ENCODE data around the gene DCT. TPM values are rescaled to one million over a fixed set of nuclear protein-coding genes. Genes with fewer than 3 reads are reported as not detected.

Gene DCT
- total and polyA plus RNA-seq, 10 donors, result 0.02 to 0.77 (median 0.19) TPM; not detected in 2

DNA sequence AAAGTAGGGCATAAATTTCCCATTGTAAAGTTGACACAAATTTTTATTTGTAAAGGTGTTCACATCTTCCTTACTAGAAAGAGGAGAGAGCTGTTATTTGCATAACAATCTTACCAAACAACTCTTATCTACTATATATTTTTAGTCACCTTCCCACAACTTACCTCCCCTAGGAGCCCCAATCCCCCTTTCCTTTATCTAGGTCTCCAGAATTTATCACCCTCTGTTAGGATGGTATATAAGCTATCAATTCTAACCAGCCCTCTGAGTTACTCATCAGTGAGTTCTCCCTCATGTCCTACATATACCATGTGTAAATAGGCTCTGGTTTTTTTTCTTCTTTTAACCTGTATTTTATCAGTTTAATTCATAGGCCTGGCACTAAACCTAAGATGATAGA lies 62.2 kb downstream of the DCT start:
- peaks cover 0 to 31% (median 12%) of the 10 kb centered on the region in 8 donors for H3K9me3 ChIP-seq
- TF ChIP-seq POLR2AphosphoS5 (IDR thresholded peaks at IDR 0.05) (no peak), CTCF (IDR thresholded peaks at IDR 0.05 in 8 of 11, conservative IDR thresholded peaks at IDR 0.05 in 3 of 11) (no peak), POLR2A (IDR thresholded peaks at IDR 0.05) (no peak)
- peaks cover 0 to 2% (median 0%) of the 10 kb centered on the region in 7 donors for H3K27me3 ChIP-seq (replicated peaks in 1 of 7)
- peaks cover 0 to 7% (median 0%) of the 10 kb centered on the region in 6 donors for H3K4me1 ChIP-seq
- intact Hi-C loops (cut with DNase I; ENCODE audit: low total_unique reads), result no loop called here
- no peaks in the 10 kb centered on the region for H3K36me3 ChIP-seq
- no peak overlapping the region for H3K4me3 ChIP-seq
- no peak overlapping the region for H3K27ac ChIP-seq
- DNase-seq, result no peak

DNA sequence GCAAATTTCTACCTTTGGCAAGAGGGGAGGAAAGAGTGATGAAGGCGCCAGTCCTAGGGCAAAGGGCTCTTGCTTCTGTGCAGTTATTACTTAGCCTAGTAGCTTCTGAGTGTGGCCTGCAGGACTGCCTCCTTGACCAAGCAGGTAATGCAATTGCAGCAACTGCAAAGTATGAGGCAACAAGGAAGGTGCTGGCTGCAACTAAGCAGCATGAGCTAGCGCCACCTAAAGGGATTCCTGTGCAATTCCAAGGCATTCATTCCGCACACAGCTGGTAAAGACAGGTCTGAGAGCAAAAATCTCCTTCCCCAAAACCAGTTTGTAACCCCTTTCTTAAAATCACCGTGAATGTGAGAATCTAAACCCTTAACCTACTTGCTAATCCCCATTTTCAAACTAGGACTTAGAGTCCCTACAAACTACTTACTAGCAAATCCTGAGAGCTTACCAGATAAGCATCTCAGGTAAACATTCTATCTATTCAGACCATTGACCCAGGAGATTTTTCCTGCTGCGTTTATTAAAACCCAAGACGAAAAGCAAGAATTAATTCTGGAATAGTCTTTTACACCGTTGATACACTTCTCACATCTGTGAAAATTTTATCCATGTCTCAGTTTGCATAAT lies 62.9 kb downstream of the DCT start:
- H3K36me3 ChIP-seq, result no peaks in the 10 kb centered on the region
- H3K4me3 ChIP-seq, result no peak overlapping the region
- H3K4me1 ChIP-seq, result peaks cover 0 to 7% (median 0%) of the 10 kb centered on the region in 6 donors
- TF ChIP-seq POLR2A (IDR thresholded peaks at IDR 0.05) (no peak), CTCF (IDR thresholded peaks at IDR 0.05 in 8 of 11, conservative IDR thresholded peaks at IDR 0.05 in 3 of 11) (no peak), POLR2AphosphoS5 (IDR thresholded peaks at IDR 0.05) (no peak)
- 62 to 72% (median 65%) methylated on average over 7 of the region's 7 CpGs for WGBS, 5 donors
- no peak overlapping the region for H3K27ac ChIP-seq
- no peak for DNase-seq
- intact Hi-C loops (cut with DNase I; ENCODE audit: low total_unique reads), result no loop called here
- H3K9me3 ChIP-seq, result peaks cover 0 to 25% (median 12%) of the 10 kb centered on the region in 8 donors
- H3K27me3 ChIP-seq (replicated peaks in 1 of 7), result peaks cover 0 to 9% (median 0%) of the 10 kb centered on the region in 7 donors

DNA sequence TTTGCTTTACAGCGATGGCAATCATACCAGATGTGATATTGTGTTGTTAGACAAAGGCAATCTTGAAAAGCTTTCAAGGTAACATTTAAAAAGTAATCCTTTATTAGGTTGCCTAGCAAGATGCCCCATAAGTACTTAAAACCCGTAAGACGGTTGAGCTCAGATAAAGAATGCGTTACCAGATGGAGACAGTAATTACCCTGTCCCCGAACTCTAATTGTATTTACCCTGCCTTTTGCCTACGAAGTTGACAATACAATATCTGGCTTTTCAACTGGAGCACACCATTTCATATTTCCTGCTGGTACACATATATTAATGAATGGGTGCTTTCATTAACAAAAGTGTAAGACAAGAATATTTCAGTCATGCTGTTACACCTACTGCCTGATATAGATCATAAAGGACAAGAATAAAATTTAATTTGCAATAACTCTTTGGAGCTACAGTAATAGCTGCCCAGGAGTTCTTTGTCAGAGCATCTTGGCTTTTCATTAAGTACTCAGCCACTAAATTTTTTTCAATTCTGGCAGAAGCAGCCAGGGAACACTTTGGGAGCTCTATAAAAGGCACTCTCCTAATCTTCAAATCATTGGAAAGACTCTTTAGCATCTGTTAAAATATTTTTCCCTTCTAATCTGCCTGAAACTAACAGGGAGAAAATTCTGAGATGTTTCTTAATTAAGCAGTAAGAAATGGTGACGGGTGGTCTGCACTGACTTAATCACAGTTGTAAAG lies 63.8 kb downstream of the DCT start:
- Histone ChIP-seq H3K9me3 (peaks cover 0 to 16% (median 9%) of the 10 kb centered on the region in 8 donors), H3K27ac (no peak overlapping the region), H3K36me3 (no peaks in the 10 kb centered on the region), H3K4me3 (no peak overlapping the region), H3K4me1 (peaks cover 0 to 7% (median 0%) of the 10 kb centered on the region in 6 donors), H3K27me3 (replicated peaks in 1 of 7) (peaks cover 0 to 16% (median 0%) of the 10 kb centered on the region in 7 donors)
- intact Hi-C loops (cut with DNase I; ENCODE audit: low total_unique reads), result no loop called here
- no peak for TF ChIP-seq POLR2AphosphoS5 (IDR thresholded peaks at IDR 0.05)
- no peak for TF ChIP-seq CTCF (IDR thresholded peaks at IDR 0.05 in 8 of 11, conservative IDR thresholded peaks at IDR 0.05 in 3 of 11)
- no peak for TF ChIP-seq POLR2A (IDR thresholded peaks at IDR 0.05)
- no peak for DNase-seq
- WGBS, 5 donors, result 70 to 90% (median 84%) methylated on average over 7 of the region's 7 CpGs

DNA sequence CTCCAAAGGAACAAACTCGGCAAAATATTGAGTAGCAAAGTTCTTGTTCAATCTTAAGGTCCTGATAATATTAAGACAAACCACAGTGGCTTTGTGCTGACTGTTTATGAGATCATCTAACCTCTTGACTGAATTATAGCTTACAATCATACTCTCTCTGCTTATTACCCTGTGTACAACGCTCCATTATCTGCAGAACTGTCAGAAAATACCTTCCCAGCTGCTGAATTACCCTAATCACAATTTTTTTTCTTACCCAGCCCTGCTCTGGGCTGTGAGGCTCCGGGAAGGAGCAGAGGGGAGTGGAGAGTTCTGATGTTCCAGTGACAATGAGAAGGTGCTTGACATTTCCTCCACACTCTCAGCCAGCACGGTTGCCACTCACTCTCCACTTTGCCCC lies 64.8 kb downstream of the DCT start:
- TF ChIP-seq CTCF (IDR thresholded peaks at IDR 0.05 in 8 of 11, conservative IDR thresholded peaks at IDR 0.05 in 3 of 11) (no peak), POLR2AphosphoS5 (IDR thresholded peaks at IDR 0.05) (no peak), POLR2A (IDR thresholded peaks at IDR 0.05) (no peak)

More for the DNA sequence above, 64.8 kb downstream of the DCT start:
- H3K27me3 ChIP-seq (replicated peaks in 1 of 7), result peaks cover 0 to 17% (median 0%) of the 10 kb centered on the region in 7 donors
- WGBS, 5 donors, result 52 to 63% (median 59%) methylated on average over 4 of the region's 4 CpGs
- intact Hi-C loops (cut with DNase I; ENCODE audit: low total_unique reads), result no loop called here
- peaks cover 0 to 15% (median 9%) of the 10 kb centered on the region in 8 donors for H3K9me3 ChIP-seq
- H3K36me3 ChIP-seq, result no peaks in the 10 kb centered on the region
- no peak overlapping the region for H3K27ac ChIP-seq
- H3K4me1 ChIP-seq, result peaks cover 0 to 7% (median 0%) of the 10 kb centered on the region in 6 donors
- no peak for DNase-seq
- H3K4me3 ChIP-seq, result no peak overlapping the region
